ENCODE data around the gene AKAP13.

The AKAP13 gene

GRCh38 chr15:85406916-85407315, 26.5 kb downstream of the AKAP13 start:
- H3K27ac ChIP-seq (ENCODE audit: extremely low read depth, low read depth, low read length) = no peak overlapping the region
- ChIA-PET CTCF (interaction anchor here (0.6 to 11.2 kb wide), 7 partner anchors 10 to 452 kb away, joined by 3 to 117 read pairs (median 3); no protein-coding TSS in a partner anchor), POLR2A (interaction anchor here (0.5 to 1.1 kb wide), 2 partner anchors 27 to 37 kb away, joined by 3 to 5 read pairs; partner anchors contain the start of gene AKAP13)
- H3K36me3 ChIP-seq (ENCODE audit: control insufficient read depth in 2 of 2, insufficient read depth in 1 of 2, low read length in 2 of 2) = no peaks in the 10 kb centered on the region; a peak in 1 of 3 replicates
- peaks cover 53% of the 10 kb centered on the region for H3K4me1 ChIP-seq (ENCODE audit: control insufficient read depth, insufficient read depth, low read length)
- H3K9me3 ChIP-seq (ENCODE audit: control insufficient read depth, insufficient read depth, low read depth, low read length) = no peaks in the 10 kb centered on the region
- TF ChIP-seq ZEB2 (tag by site-specific recombination; IDR thresholded peaks at IDR 0.05) (no peak), ZNF677 (tag by site-specific recombination; IDR thresholded peaks at IDR 0.05) (no peak)
- H3K4me3 ChIP-seq (ENCODE audit: low read depth, low read length) = no peak overlapping the region

- H3K9me3 ChIP-seq (ENCODE audit: control insufficient read depth, insufficient read depth, low read depth, low read length) = no peaks in the 10 kb centered on the region
- H3K36me3 ChIP-seq (ENCODE audit: control insufficient read depth in 2 of 2, insufficient read depth in 1 of 2, low read length in 2 of 2) = no peaks in the 10 kb centered on the region; a peak in 1 of 3 replicates
- H3K27ac ChIP-seq (ENCODE audit: extremely low read depth, low read depth, low read length) = peak overlapping the region; percentile 63
- CTCF ChIA-PET = interaction anchor here (0.6 to 11.2 kb wide), 2 partner anchors 72 to 78 kb away, joined by 3 to 117 read pairs; no protein-coding TSS in a partner anchor
- H3K4me3 ChIP-seq (ENCODE audit: low read depth, low read length) = no peak overlapping the region
- peaks cover 53% of the 10 kb centered on the region for H3K4me1 ChIP-seq (ENCODE audit: control insufficient read depth, insufficient read depth, low read length)
- POLR2A ChIA-PET = interaction anchor here (1.1 kb wide), 1 partner anchor 28 kb away, joined by 3 read pairs; the partner anchor contains the start of gene AKAP13
- TF ChIP-seq ZNF112 (tag by site-specific recombination; IDR thresholded peaks at IDR 0.05) (no peak), SCRT1 (tag by site-specific recombination; IDR thresholded peaks at IDR 0.05; ENCODE audit: borderline replicate concordance) (peak; percentile 63; the same call in 1 of the 2 replicates), PRDM4 (tag by site-specific recombination; IDR thresholded peaks at IDR 0.05) (no peak), ZNF266 (tag by site-specific recombination; IDR thresholded peaks at IDR 0.05; ENCODE audit: low read depth) (no peak), TCF7L2 (IDR thresholded peaks at IDR 0.05; ENCODE audit: borderline replicate concordance, low read depth, low read length) (no peak), REST (tag by site-specific recombination; IDR thresholded peaks at IDR 0.05) (no peak), YY1 (tag by site-specific recombination; IDR thresholded peaks at IDR 0.05) (no peak), ZNF549 (tag by site-specific recombination; IDR thresholded peaks at IDR 0.05) (no peak), ZNF394 (tag by site-specific recombination; IDR thresholded peaks at IDR 0.05; ENCODE audit: borderline replicate concordance) (0 out of 2 replicates have a peak, but pooled peaks have one; percentile 29), ZNF398 (tag by site-specific recombination; IDR thresholded peaks at IDR 0.05) (0 out of 2 replicates have a peak, but pooled peaks have one; percentile 49), ELK4 (IDR thresholded peaks at IDR 0.05; ENCODE audit: borderline replicate concordance, low read depth, low read length) (no peak), GLIS2 (tag by site-specific recombination; IDR thresholded peaks at IDR 0.05) (0 out of 2 replicates have a peak, but pooled peaks have one; percentile 31), ZBTB10 (tag by site-specific recombination; IDR thresholded peaks at IDR 0.05) (no peak), ZNF138 (tag by site-specific recombination; IDR thresholded peaks at IDR 0.05; ENCODE audit: borderline replicate concordance) (no peak), ZNF292 (tag by site-specific recombination; IDR thresholded peaks at IDR 0.05; ENCODE audit: borderline replicate concordance, low read depth) (no peak)
These were observed 27.2 kb downstream of the AKAP13 start for GRCh38 chr15:85407421-85408269.

All from HEK293 (cell line).